B cell (primary cell): Measurements from ENCODE around the gene OR52H1. TPM values are rescaled to one million over a fixed set of nuclear protein-coding genes. Genes with fewer than 3 reads are reported as not detected.
"Not testable (repeated sequence)": the region's sequence is repeated elsewhere in the genome, so short reads cannot be mapped to it uniquely, and the experiment has no call there.

ENCODE experiments used
- ATAC-seq: fragments of 200-7000 bp; cut with Tn5 transposase; one replicate; pipeline ENCODE4 v1.10.0; 2021; ENCODE audit warnings: low read depth, mild to moderate bottlenecking, moderate number of reproducible peaks, moderate library complexity
- CTCF ChIA-PET: fragments of 350-600 bp; sonication (Branson Sonifier 250); formaldehyde crosslinking; loops from one replicate; lab custom pipeline; 2021; ENCODE audit warnings: antibody characterized with exemption, inconsistent platforms; lab: Charles Lee
- POLR2A ChIA-PET: fragments of 350-600 bp; sonication (Branson Sonifier 250); formaldehyde crosslinking; loops from one replicate; lab custom pipeline; 2021; ENCODE audit warnings: antibody characterized with exemption; lab: Charles Lee
- DNase-seq: peaks from one replicate; pipeline ENCODE4 v3.0.0; 2013
- H2AFZ ChIP-seq: 2 replicates; pipeline ENCODE4 v1.6.1; 2012; ENCODE audit warnings: mild to moderate bottlenecking, low read depth, low read length; ENCODE audit not compliant: insufficient read depth, poor library complexity, severe bottlenecking
- H3K27ac ChIP-seq, 2 donors: 1 replicate in 1 of 2; 2 replicates in 1 of 2; pipeline ENCODE4 v1.5.1; 2012 to 2013; ENCODE audit warnings: low read length in 2 of 2, mild to moderate bottlenecking in 2 of 2, moderate library complexity in 1 of 2
- H3K27me3 ChIP-seq, 4 experiments: fragments of 200-600 bp in 1 of 4; sonication (generic) in 1 of 4; replicated peaks in 1 of 4; 1 replicate in 2 of 4; 2 replicates in 2 of 4; pipeline versions ENCODE4 v1.6.1 to v1.7.0; 2013 to 2016; ENCODE audit warnings: low read length in 3 of 4, mild to moderate bottlenecking in 2 of 4, mixed read lengths in 1 of 4, moderate library complexity in 1 of 4; ENCODE audit not compliant: insufficient read depth in 4 of 4, control insufficient read depth in 3 of 4; ENCODE audit errors: control extremely low read depth in 1 of 4
- H3K36me3 ChIP-seq, 2 experiments: replicated peaks in 1 of 2; 1 replicate in 1 of 2; 2 replicates in 1 of 2; pipeline versions ENCODE4 v1.6.1 to v1.7.1; 2013; ENCODE audit warnings: low read length in 1 of 2; ENCODE audit not compliant: insufficient read depth in 2 of 2, control insufficient read depth in 1 of 2; ENCODE audit errors: control extremely low read depth in 1 of 2, extremely low read depth in 1 of 2
- H3K4me1 ChIP-seq, 2 donors: fragments of 200-600 bp in 1 of 2; sonication (generic) in 1 of 2; 1 replicate in 1 of 2; 2 replicates in 1 of 2; pipeline versions ENCODE4 v1.5.1 to v1.6.1; 2013 to 2017; ENCODE audit warnings: low read length in 2 of 2; ENCODE audit not compliant: control insufficient read depth in 2 of 2, insufficient read depth in 2 of 2
- H3K4me2 ChIP-seq: replicated peaks from 2 replicates; pipeline ENCODE3; 2012; ENCODE audit warnings: mild to moderate bottlenecking, low read depth, low read length; ENCODE audit not compliant: poor library complexity, severe bottlenecking
- H3K4me3 ChIP-seq, 5 experiments: fragments of 200-600 bp in 1 of 5; sonication (generic) in 1 of 5; 1 replicate in 3 of 5; 2 replicates in 2 of 5; pipeline versions ENCODE4 v1.5.1 to v1.7.0; 2011 to 2016; ENCODE audit warnings: low read length in 4 of 5, mild to moderate bottlenecking in 4 of 5, low read depth in 2 of 5, control low read depth in 1 of 5, moderate library complexity in 1 of 5; ENCODE audit not compliant: insufficient read depth in 1 of 5; ENCODE audit errors: control extremely low read depth in 1 of 5, extremely low read depth in 1 of 5
- H3K79me2 ChIP-seq: fragments of 200-600 bp; sonication (generic); one replicate; pipeline ENCODE4 v1.6.0; 2016; ENCODE audit warnings: low read length; ENCODE audit not compliant: control insufficient read depth, insufficient read depth
- H3K9ac ChIP-seq: fragments of 200-600 bp; sonication (generic); 2 replicates; pipeline ENCODE4 v1.6.1; 2017; ENCODE audit warnings: mild to moderate bottlenecking, low read length, moderate library complexity
- H3K9me3 ChIP-seq, 3 donors: one replicate each; pipeline versions ENCODE4 v1.6.1 to v1.7.1; 2013; ENCODE audit warnings: low read length in 2 of 3; ENCODE audit not compliant: control insufficient read depth in 2 of 3, insufficient read depth in 1 of 3; ENCODE audit errors: control extremely low read depth in 1 of 3
- H4K20me1 ChIP-seq: 2 replicates; pipeline ENCODE4 v1.6.0; 2012; ENCODE audit warnings: mild to moderate bottlenecking, low read length; ENCODE audit not compliant: insufficient read depth, control insufficient read depth, poor library complexity, severe bottlenecking
- H3K27ac Mint-ChIP-seq: one replicate; pipeline ENCODE4 v1.8.0; 2021; ENCODE audit warnings: mixed read lengths
- H3K27me3 Mint-ChIP-seq: one replicate; pipeline ENCODE4 v1.8.0; 2021; ENCODE audit warnings: mixed read lengths
- H3K4me1 Mint-ChIP-seq: one replicate; pipeline ENCODE4 v1.8.0; 2021; ENCODE audit warnings: mixed read lengths
- H3K4me3 Mint-ChIP-seq: one replicate; pipeline ENCODE4 v1.8.0; 2021; ENCODE audit warnings: mixed read lengths
- H3K9me3 Mint-ChIP-seq: one replicate; pipeline ENCODE4 v1.8.0; 2022; ENCODE audit warnings: mixed read lengths; ENCODE audit not compliant: insufficient read depth
- CTCF ChIP-seq: fragments of 200-600 bp; IDR thresholded peaks from one replicate; pipeline ENCODE4 v1.8.0; 2022; ENCODE audit warnings: antibody characterized with exemption, mild to moderate bottlenecking
- EZH2 ChIP-seq: IDR thresholded peaks from 2 replicates; pipeline ENCODE4 v1.6.1; 2012; ENCODE audit warnings: borderline replicate concordance, low read depth, mild to moderate bottlenecking, moderate library complexity, low read length; ENCODE audit not compliant: insufficient read depth, poor library complexity, severe bottlenecking
- WGBS: methylation state at CpG from one replicate; pipeline ENCODE4 v1.1.5; 2013; ENCODE audit warnings: missing lambda C conversion rate; ENCODE audit not compliant: insufficient coverage; 5-methylcytosine and 5-hydroxymethylcytosine counted together
- intact Hi-C: fragments of 100-400 bp; cut with micrococcal nuclease; formaldehyde crosslinking; loops from one replicate; pipeline ENCODE4 v1.10.0; 2022
- polyA plus RNA-seq: library from polyadenylated mRNA; depleted of rRNA; stranded (reverse); fragments of >200 nt; gene quantifications from 2 replicates; pipeline ENCODE4 v1.2.3, GENCODE V29; 2012
- total RNA-seq, 2 donors: library from RNA; stranded (reverse); fragments of 120-200 nt in 1 of 2; gene quantifications; 1 replicate in 1 of 2; 2 replicates in 1 of 2; pipeline versions ENCODE4 v1.2.3 to v1.2.4, GENCODE V29; 2013 to 2022

The OR52H1 gene
- total and polyA plus RNA-seq, 2 donors (not counting 1 experiment from before 2014, with no cell fraction given): 0.15 to 0.37 TPM

GRCh38 chr11:5592615-5593014 is 44.3 kb upstream of the OR52H1 start:
- Histone ChIP-seq H3K9ac (no peak overlapping the region), H3K4me1 (peaks cover 9 to 11% of the 10 kb centered on the region in 2 donors), H3K4me2 (no peak overlapping the region), H3K27me3 (peaks cover 0 to 3% (median 0%) of the 10 kb centered on the region in 4 experiments), H3K4me3 (no peak overlapping the region), H3K79me2 (no peaks in the 10 kb centered on the region), H3K9me3 (no peaks in the 10 kb centered on the region), H2AFZ (no peak overlapping the region), H3K36me3 (no peaks in the 10 kb centered on the region), H4K20me1 (no peaks in the 10 kb centered on the region), H3K27ac (no peak overlapping the region)
- POLR2A ChIA-PET: no interaction called here
- no peaks in the 10 kb centered on the region for H3K9me3 Mint-ChIP-seq
- intact Hi-C loops: no loop called here
- DNase-seq (no peak), ATAC-seq (no peak)
- H3K27ac Mint-ChIP-seq: no peak overlapping the region
- H3K4me1 Mint-ChIP-seq: peaks cover 12% of the 10 kb centered on the region
- CTCF ChIA-PET: interaction anchor here (1.2 kb wide), 1 partner anchor 215 kb away, joined by 4 read pairs; no protein-coding TSS in a partner anchor
- H3K4me3 Mint-ChIP-seq: no peak overlapping the region
- H3K27me3 Mint-ChIP-seq: peaks cover 3% of the 10 kb centered on the region
- 100% methylated on average over 1 of the region's 5 CpGs for WGBS
- no peak for TF ChIP-seq CTCF
- TF ChIP-seq EZH2: no peak

GRCh38 chr11:5591613-5592012 is 43.3 kb upstream of the OR52H1 start:
- Histone ChIP-seq H3K4me2 (no peak overlapping the region), H3K9ac (no peak overlapping the region), H3K79me2 (no peaks in the 10 kb centered on the region), H4K20me1 (no peaks in the 10 kb centered on the region), H2AFZ (no peak overlapping the region), H3K27me3 (peaks cover 0 to under 1% (median 0%) of the 10 kb centered on the region in 4 experiments), H3K4me3 (no peak overlapping the region), H3K27ac (no peak overlapping the region), H3K36me3 (no peaks in the 10 kb centered on the region), H3K4me1 (peaks cover 5 to 7% of the 10 kb centered on the region in 2 donors), H3K9me3 (no peaks in the 10 kb centered on the region)
- Mint-ChIP-seq H3K9me3 (no peaks in the 10 kb centered on the region), H3K27me3 (peaks cover 1% of the 10 kb centered on the region), H3K4me3 (no peak overlapping the region), H3K4me1 (peaks cover 6% of the 10 kb centered on the region), H3K27ac (no peak overlapping the region)
- ChIA-PET CTCF (interaction anchor here (0.9 to 1.5 kb wide), 3 partner anchors 8 to 216 kb away, joined by 3 to 4 read pairs (median 3); no protein-coding TSS in a partner anchor), POLR2A (no interaction called here)
- TF ChIP-seq EZH2 (no peak), CTCF (no peak)
- ATAC-seq (no peak), DNase-seq (no peak)
- WGBS: 100% methylated on average over 1 of the region's 3 CpGs
- intact Hi-C loops: no loop called here

GRCh38 chr11:5589906-5590305 is 41.6 kb upstream of the OR52H1 start:
- H2AFZ ChIP-seq, H3K4me1 Mint-ChIP-seq, H3K4me1 ChIP-seq, H3K4me3 ChIP-seq, H3K27ac ChIP-seq, intact Hi-C loops, H3K27ac Mint-ChIP-seq, H3K9me3 Mint-ChIP-seq, H3K4me3 Mint-ChIP-seq, H3K36me3 ChIP-seq, CTCF ChIA-PET, H4K20me1 ChIP-seq, H3K9me3 ChIP-seq, H3K9ac ChIP-seq, DNase-seq, H3K79me2 ChIP-seq, ATAC-seq, POLR2A ChIA-PET, H3K4me2 ChIP-seq, H3K27me3 Mint-ChIP-seq, H3K27me3 ChIP-seq: not testable (repeated sequence)
- 96% methylated on average over 31 of the region's 31 CpGs for WGBS
